WTC11 (cell line): ENCODE measurements around the gene MRTFA. TPM values are rescaled to one million over a fixed set of nuclear protein-coding genes. Genes with fewer than 3 reads are reported as not detected.

ENCODE experiments used
- ATAC-seq: fragments of 200-7000 bp; cut with Tn5 transposase; 2 replicates; pipeline ENCODE4 v1.10.0; 2021; ENCODE audit warnings: mild to moderate bottlenecking, moderate library complexity
- CTCF ChIA-PET: fragments of 300-600 bp; sonication (Branson Sonifier 250); formaldehyde crosslinking; loops from one replicate; lab custom pipeline; 2021; ENCODE audit warnings: antibody characterized with exemption; lab: Charles Lee
- POLR2A ChIA-PET: fragments of 350-600 bp; sonication (Branson Sonifier 250); formaldehyde crosslinking; loops from one replicate; lab custom pipeline; 2021; ENCODE audit warnings: antibody characterized with exemption; lab: Charles Lee
- DNase-seq: peaks from one replicate; pipeline ENCODE4 v3.0.0; 2021; ENCODE audit warnings: low spot score
- H3K27ac Mint-ChIP-seq: 2 replicates; pipeline ENCODE4 v1.8.0; 2021; ENCODE audit warnings: mixed read lengths
- H3K27me3 Mint-ChIP-seq: 2 replicates; pipeline ENCODE4 v1.8.0; 2021; ENCODE audit warnings: low read depth, mild to moderate bottlenecking, moderate library complexity, mixed read lengths
- H3K36me3 Mint-ChIP-seq: 2 replicates; pipeline ENCODE4 v1.8.0; 2021; ENCODE audit warnings: mixed read lengths
- H3K4me1 Mint-ChIP-seq: 2 replicates; pipeline ENCODE4 v1.8.0; 2022; ENCODE audit warnings: mixed read lengths
- H3K4me3 Mint-ChIP-seq: 2 replicates; pipeline ENCODE4 v1.8.0; 2021; ENCODE audit warnings: mild to moderate bottlenecking, moderate library complexity, mixed read lengths
- H3K9me3 Mint-ChIP-seq: 2 replicates; pipeline ENCODE4 v1.8.0; 2021; ENCODE audit warnings: mixed read lengths
- AFF4 ChIP-seq: sonication (generic); formaldehyde crosslinking; IDR thresholded peaks from 2 replicates; pipeline ENCODE4 v1.8.1; 2023; ENCODE audit warnings: mild to moderate bottlenecking, missing genetic modification reagents, borderline replicate concordance
- ATF3 ChIP-seq: sonication (generic); formaldehyde crosslinking; conservative IDR thresholded peaks from 2 replicates; pipeline ENCODE4 v1.8.1; 2022; ENCODE audit warnings: mild to moderate bottlenecking, missing genetic modification reagents
- FOXP1 ChIP-seq: sonication (generic); formaldehyde crosslinking; IDR thresholded peaks from 2 replicates; pipeline ENCODE4 v1.8.0; 2022; ENCODE audit warnings: missing genetic modification reagents, mild to moderate bottlenecking, moderate library complexity, borderline replicate concordance
- GRHL2 ChIP-seq: fragments of 250-450 bp; sonication (Bioruptor Pico); IDR thresholded peaks from 2 replicates; pipeline ENCODE4 v1.8.0; 2022; ENCODE audit warnings: mild to moderate bottlenecking, moderate library complexity; ENCODE audit not compliant: insufficient replicate concordance, severe bottlenecking
- MLX ChIP-seq: sonication (generic); formaldehyde crosslinking; IDR thresholded peaks from 2 replicates; pipeline ENCODE4 v1.8.1; 2023; ENCODE audit warnings: mild to moderate bottlenecking, missing genetic modification reagents, moderate library complexity
- PRRX2 ChIP-seq: fragments of 250-450 bp; sonication (Bioruptor Pico); IDR thresholded peaks from 2 replicates; pipeline ENCODE4 v1.8.0; 2021; ENCODE audit warnings: mild to moderate bottlenecking
- SOX15 ChIP-seq: fragments of 250-450 bp; sonication (Bioruptor Pico); IDR thresholded peaks from 2 replicates; pipeline ENCODE4 v1.9.0; 2021; ENCODE audit warnings: mild to moderate bottlenecking
- TCF7 ChIP-seq: sonication (generic); formaldehyde crosslinking; IDR thresholded peaks from 2 replicates; pipeline ENCODE4 v1.8.0; 2022; ENCODE audit warnings: mild to moderate bottlenecking, low read depth, missing genetic modification reagents, moderate library complexity
- ZNF121 ChIP-seq: sonication (generic); formaldehyde crosslinking; IDR thresholded peaks from 2 replicates; pipeline ENCODE4 v1.8.0; 2023; ENCODE audit warnings: missing genetic modification reagents
- ZNF232 ChIP-seq: sonication (generic); formaldehyde crosslinking; IDR thresholded peaks from 2 replicates; pipeline ENCODE4 v1.8.0; 2022; ENCODE audit warnings: mild to moderate bottlenecking, missing genetic modification reagents
- ZNF263 ChIP-seq: sonication (generic); formaldehyde crosslinking; IDR thresholded peaks from 2 replicates; pipeline ENCODE4 v1.8.1; 2022; ENCODE audit warnings: low read depth, mild to moderate bottlenecking, moderate library complexity, missing genetic modification reagents
- ZNF423 ChIP-seq: fragments of 250-450 bp; sonication (Bioruptor Pico); IDR thresholded peaks from 2 replicates; pipeline ENCODE4 v2.1.2; 2022; ENCODE audit warnings: mild to moderate bottlenecking, moderate library complexity
- total RNA-seq: library from RNA; stranded (reverse); gene quantifications from 3 replicates; pipeline ENCODE4 v1.2.3, GENCODE V29; 2021
- TF ChIP-seq, protein P1 (sequence below): sonication (generic); formaldehyde crosslinking; conservative IDR thresholded peaks from 2 replicates; pipeline ENCODE4 v1.8.1; 2023; ENCODE audit warnings: mild to moderate bottlenecking, low read depth, missing genetic modification reagents, moderate library complexity
- TF ChIP-seq, protein P2 (sequence below): fragments of 250-450 bp; sonication (Bioruptor Pico); IDR thresholded peaks from 2 replicates; pipeline ENCODE4 v1.9.0; 2021; ENCODE audit warnings: mild to moderate bottlenecking
- TF ChIP-seq, protein P3 (sequence below): sonication (generic); formaldehyde crosslinking; IDR thresholded peaks from 2 replicates; pipeline ENCODE4 v1.8.1; 2022; ENCODE audit warnings: low read depth, missing genetic modification reagents, borderline replicate concordance
- TF ChIP-seq, protein P4 (sequence below): sonication (generic); formaldehyde crosslinking; IDR thresholded peaks from 2 replicates; pipeline ENCODE4 v1.8.0; 2022; ENCODE audit warnings: mild to moderate bottlenecking, missing genetic modification reagents

MRTFA gene
- total RNA-seq, 1 experiment from 2014 or later = 48.4 TPM

GRCh38 chr22:40610329-40610850 lies 26.1 kb downstream of the MRTFA start:
- ChIA-PET CTCF (interaction anchor here (1.7 kb wide), 1 partner anchor 173 kb away, joined by 3 read pairs; no protein-coding TSS in a partner anchor), POLR2A (interaction anchor here (0.6 kb wide), 1 partner anchor 33 kb away, joined by 3 read pairs; no protein-coding TSS in a partner anchor)
- H3K36me3 Mint-ChIP-seq = no peaks in the 10 kb centered on the region
- ATAC-seq (no peak), DNase-seq (no peak)
- H3K9me3 Mint-ChIP-seq = no peaks in the 10 kb centered on the region
- H3K27ac Mint-ChIP-seq = peak overlapping the region; percentile 41; the same call in 1 of the 2 replicates
- peaks cover 19% of the 10 kb centered on the region for H3K4me1 Mint-ChIP-seq
- H3K4me3 Mint-ChIP-seq = no peak overlapping the region
- TF ChIP-seq TCF7 (CRISPR knock-in tag) = no peak
- TF ChIP-seq ZNF121 (CRISPR knock-in tag) = no peak
- TF ChIP-seq SOX15 (CRISPR knock-in tag) = no peak
- no peak for TF ChIP-seq PRRX2
- TF ChIP-seq, protein P1, sequence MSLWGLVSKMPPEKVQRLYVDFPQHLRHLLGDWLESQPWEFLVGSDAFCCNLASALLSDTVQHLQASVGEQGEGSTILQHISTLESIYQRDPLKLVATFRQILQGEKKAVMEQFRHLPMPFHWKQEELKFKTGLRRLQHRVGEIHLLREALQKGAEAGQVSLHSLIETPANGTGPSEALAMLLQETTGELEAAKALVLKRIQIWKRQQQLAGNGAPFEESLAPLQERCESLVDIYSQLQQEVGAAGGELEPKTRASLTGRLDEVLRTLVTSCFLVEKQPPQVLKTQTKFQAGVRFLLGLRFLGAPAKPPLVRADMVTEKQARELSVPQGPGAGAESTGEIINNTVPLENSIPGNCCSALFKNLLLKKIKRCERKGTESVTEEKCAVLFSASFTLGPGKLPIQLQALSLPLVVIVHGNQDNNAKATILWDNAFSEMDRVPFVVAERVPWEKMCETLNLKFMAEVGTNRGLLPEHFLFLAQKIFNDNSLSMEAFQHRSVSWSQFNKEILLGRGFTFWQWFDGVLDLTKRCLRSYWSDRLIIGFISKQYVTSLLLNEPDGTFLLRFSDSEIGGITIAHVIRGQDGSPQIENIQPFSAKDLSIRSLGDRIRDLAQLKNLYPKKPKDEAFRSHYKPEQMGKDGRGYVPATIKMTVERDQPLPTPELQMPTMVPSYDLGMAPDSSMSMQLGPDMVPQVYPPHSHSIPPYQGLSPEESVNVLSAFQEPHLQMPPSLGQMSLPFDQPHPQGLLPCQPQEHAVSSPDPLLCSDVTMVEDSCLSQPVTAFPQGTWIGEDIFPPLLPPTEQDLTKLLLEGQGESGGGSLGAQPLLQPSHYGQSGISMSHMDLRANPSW (CRISPR knock-in tag) = no peak
- TF ChIP-seq, protein P2, sequence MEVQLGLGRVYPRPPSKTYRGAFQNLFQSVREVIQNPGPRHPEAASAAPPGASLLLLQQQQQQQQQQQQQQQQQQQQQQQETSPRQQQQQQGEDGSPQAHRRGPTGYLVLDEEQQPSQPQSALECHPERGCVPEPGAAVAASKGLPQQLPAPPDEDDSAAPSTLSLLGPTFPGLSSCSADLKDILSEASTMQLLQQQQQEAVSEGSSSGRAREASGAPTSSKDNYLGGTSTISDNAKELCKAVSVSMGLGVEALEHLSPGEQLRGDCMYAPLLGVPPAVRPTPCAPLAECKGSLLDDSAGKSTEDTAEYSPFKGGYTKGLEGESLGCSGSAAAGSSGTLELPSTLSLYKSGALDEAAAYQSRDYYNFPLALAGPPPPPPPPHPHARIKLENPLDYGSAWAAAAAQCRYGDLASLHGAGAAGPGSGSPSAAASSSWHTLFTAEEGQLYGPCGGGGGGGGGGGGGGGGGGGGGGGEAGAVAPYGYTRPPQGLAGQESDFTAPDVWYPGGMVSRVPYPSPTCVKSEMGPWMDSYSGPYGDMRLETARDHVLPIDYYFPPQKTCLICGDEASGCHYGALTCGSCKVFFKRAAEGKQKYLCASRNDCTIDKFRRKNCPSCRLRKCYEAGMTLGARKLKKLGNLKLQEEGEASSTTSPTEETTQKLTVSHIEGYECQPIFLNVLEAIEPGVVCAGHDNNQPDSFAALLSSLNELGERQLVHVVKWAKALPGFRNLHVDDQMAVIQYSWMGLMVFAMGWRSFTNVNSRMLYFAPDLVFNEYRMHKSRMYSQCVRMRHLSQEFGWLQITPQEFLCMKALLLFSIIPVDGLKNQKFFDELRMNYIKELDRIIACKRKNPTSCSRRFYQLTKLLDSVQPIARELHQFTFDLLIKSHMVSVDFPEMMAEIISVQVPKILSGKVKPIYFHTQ = no peak
- no peak for TF ChIP-seq FOXP1 (CRISPR knock-in tag)
- TF ChIP-seq MLX = no peak
- TF ChIP-seq GRHL2 (CRISPR knock-in tag) = no peak
- no peak for TF ChIP-seq AFF4 (CRISPR knock-in tag)
- H3K27me3 Mint-ChIP-seq = no peaks in the 10 kb centered on the region

DNA sequence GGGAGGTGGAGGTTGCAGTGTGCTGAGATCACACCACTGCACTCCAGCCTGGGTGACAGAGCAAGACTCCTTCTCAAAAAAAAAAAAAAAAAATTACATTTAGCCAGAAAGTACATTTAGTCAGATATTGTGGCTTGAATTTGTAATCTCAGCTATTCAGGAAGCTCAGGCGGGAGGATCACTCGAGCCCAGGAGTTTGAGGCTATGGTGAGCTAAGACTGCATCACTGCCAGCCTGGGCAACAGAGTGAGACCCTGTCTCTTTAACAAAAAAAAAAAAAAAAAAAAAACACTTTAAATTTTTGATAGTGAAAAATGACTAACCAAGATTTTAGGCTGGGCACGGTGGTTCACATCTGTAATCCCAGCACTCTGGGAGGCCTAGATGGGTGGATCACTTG lies 27.3 kb downstream of the MRTFA start:
- CTCF ChIA-PET = interaction anchor here (0.7 to 1.7 kb wide), 3 partner anchors 28 to 1416 kb away, joined by 3 to 5 read pairs (median 3); no protein-coding TSS in a partner anchor
- H3K4me1 Mint-ChIP-seq = peaks cover 22% of the 10 kb centered on the region
- POLR2A ChIA-PET = no interaction called here
- no peak overlapping the region for H3K4me3 Mint-ChIP-seq
- H3K9me3 Mint-ChIP-seq = no peaks in the 10 kb centered on the region
- ATAC-seq = no peak
- no peaks in the 10 kb centered on the region for H3K27me3 Mint-ChIP-seq
- no peaks in the 10 kb centered on the region for H3K36me3 Mint-ChIP-seq
- no peak for TF ChIP-seq ZNF423 (CRISPR knock-in tag)
- TF ChIP-seq, protein P3, sequence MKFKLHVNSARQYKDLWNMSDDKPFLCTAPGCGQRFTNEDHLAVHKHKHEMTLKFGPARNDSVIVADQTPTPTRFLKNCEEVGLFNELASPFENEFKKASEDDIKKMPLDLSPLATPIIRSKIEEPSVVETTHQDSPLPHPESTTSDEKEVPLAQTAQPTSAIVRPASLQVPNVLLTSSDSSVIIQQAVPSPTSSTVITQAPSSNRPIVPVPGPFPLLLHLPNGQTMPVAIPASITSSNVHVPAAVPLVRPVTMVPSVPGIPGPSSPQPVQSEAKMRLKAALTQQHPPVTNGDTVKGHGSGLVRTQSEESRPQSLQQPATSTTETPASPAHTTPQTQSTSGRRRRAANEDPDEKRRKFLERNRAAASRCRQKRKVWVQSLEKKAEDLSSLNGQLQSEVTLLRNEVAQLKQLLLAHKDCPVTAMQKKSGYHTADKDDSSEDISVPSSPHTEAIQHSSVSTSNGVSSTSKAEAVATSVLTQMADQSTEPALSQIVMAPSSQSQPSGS (CRISPR knock-in tag) = no peak
- TF ChIP-seq ZNF121 (CRISPR knock-in tag) = no peak
- TF ChIP-seq ZNF232 = no peak
- no peak for TF ChIP-seq ZNF263
- TF ChIP-seq, protein P4, sequence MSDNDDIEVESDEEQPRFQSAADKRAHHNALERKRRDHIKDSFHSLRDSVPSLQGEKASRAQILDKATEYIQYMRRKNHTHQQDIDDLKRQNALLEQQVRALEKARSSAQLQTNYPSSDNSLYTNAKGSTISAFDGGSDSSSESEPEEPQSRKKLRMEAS = no peak
- no peak for TF ChIP-seq ATF3
- TF ChIP-seq, all 79 proteins: peak for 0
- no peak overlapping the region for H3K27ac Mint-ChIP-seq
- DNase-seq = no peak
